HG03095 (cell line): ENCODE data around the gene TOP2A.
"Not testable (repeated sequence)": the region's sequence is repeated elsewhere in the genome, so short reads cannot be mapped to it uniquely, and the experiment has no call there.

ENCODE experiments used
- ATAC-seq: cut with Tn5 transposase; IDR thresholded peaks from one replicate; pipeline ENCODE4 v1.9.1; 2021; ENCODE audit warnings: moderate library complexity; ENCODE audit not compliant: unreplicated experiment

TOP2A gene

DNA sequence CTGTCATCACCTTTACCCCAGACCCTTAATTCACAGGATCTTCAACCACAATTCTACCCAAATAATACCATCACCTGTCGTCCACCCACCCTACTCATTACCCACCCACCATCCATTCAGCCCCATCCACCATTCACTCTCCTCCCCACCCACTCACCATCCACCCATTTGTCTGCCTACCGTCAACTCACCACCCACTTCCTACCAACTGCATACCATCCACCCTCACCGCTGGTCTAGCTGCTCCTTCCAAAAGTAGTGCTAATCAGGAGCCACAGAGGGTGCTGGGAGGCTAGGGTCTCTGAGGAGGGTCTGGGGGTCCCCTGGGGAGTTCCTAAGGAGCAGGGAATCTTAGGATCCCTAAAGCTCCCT lies 13.5 kb upstream of the TOP2A start:
- no peak for ATAC-seq

DNA sequence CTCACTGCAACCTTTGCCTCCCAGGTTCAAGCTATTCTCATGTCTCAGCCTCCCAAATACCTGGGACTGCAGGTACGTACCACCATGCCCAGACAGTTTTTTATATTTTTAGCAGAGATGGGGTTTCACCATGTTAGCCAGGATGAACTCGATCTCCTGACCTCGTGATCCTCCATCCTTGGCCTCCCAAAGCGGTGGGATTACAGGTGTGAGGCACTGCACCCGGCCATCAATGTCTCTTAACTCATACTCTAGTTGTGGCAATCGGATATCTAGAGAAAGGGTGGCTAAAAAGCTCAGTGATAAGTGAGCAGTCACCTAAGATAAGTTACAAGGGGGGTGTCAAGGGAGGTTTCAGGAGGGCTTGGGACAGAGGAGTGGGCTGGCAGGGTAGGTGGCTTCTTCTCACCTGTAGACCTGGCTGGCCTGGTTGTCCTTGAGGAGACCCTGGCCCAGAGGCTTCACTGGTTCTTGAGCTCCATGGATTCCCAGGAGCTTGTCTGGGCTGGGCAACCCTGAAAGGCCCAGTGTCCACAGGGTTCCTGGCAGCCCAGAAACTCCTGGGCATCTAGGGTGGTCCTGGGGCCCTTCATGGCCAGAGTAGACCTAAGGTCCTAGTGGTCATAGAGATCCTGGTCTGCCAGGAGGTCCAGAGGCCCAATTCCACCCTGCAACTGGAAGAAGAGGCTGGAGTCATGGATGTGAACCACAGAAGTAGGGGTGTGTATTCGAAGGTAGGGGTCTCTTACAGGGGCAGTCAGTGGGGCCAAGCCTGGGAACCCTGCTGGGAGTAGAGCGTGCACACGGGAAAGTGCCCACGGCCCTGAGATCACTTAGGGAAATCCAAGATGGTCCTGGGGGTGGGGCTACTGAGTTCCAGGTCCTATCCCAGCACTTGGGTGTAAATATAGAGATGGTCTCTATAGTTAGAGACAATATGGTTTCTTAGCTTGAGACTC lies 12.9 kb upstream of the TOP2A start:
- ATAC-seq: no peak

DNA sequence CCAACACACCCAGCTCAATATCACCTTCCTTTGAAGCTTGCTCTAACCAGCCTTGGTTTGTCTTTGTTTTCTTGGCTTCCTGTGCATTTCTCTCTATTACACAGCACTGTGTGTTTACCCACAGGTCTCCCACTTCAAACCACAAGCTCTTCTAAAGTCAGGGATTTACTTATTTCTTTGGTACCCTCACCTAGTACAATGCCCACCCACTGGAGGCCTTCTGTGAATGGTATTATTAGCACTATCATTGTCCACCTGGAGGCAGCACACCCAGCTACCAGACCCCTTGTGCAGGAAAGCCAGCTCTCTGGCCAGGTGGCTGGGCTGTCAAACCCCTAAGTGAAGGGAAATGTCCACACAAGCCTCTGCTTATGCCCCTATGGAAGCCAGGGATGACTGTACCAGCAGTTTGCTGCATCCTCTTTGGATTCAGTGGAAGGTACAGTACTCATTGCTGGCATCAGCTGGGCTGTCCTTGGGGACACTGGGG lies 9.4 kb upstream of the TOP2A start:
- ATAC-seq: no peak

DNA sequence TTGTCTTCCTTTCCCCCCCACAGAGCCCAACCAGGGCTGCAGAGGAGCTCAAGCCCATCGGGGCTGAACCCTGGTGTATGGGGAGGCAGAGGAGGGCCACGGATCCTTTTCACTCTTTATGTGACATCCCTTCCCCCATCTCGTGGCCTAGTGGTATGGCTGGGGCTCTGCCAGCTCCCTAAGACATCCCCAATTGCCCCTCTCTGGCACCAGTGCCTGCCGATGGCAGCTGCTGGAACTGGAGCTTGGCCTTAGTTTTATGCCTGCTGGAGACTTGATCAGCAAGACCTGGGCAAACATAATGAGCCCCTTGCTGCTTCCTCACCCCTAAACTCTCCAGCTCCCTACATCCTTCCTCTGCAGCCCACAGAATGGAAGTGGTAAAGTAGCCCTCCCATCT lies 8.0 kb upstream of the TOP2A start:
- no peak for ATAC-seq

DNA sequence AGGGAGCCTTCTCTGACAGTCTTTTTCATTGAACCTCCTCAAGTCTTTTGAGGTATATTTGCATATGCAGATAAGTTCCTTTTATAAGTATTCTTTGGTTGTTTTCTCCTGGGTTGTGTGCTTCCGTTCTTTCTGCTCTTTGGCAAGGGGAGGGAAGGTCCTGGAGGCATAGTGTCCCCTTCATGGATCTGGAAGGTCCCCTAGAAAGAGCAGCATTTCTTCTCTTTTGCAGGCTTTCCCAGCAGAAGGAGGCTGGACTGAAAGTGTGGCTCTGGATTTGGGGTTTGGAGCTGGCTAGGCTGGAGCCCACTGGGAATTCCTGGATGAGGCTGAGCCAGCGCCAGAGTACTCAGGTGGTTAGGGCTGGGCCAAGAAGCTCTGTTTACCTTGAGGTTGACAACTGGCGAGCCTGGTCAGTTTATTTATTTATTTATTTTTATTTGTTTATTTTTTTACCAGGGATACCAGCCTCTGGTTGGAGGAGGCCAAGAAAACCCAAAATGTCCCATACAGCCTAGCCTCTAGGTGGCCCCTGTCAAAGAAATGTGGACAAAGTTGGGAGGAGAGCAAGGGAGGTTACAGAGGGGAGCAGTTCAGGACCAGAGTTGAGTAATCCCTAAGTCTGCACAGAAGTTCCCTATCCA lies 5.4 kb upstream of the TOP2A start:
- no peak for ATAC-seq

DNA sequence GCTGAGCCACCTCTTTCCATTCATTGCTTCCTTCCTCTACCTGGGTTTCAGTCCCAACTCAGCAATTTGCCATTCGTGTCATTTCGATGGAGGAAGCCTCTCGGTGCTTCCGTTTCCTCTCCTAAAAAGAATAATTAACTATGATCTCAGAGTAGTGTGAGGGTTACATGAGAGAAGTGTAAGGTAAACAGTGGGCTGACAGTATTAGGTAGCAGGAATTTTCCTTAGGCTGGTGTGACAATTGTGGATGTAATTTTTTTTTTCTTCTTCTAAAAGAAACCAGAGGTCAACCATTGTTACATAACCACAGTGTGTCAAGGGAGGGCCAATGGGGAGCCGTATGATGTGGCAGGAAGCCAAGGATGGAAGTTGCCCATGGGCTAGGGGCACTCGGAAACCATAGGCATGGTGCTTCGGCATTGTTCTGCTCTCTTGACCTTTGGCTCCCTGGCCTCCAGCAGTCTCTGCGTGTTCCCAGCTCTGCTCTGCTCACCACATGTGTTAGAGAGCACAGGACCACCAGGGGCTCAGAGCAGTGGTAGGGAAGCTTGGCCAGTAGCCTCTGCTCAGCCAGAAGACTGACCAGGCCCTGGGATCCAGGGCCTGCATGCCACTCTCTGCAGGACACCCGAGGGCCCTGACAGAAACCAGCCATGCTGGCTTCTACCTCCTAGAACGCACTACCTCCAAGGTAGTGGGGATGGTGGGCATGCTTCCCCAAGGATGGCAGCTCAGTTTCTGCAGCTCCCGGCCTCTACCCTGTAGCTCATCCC lies 2.0 kb upstream of the TOP2A start:
- ATAC-seq: no peak

DNA sequence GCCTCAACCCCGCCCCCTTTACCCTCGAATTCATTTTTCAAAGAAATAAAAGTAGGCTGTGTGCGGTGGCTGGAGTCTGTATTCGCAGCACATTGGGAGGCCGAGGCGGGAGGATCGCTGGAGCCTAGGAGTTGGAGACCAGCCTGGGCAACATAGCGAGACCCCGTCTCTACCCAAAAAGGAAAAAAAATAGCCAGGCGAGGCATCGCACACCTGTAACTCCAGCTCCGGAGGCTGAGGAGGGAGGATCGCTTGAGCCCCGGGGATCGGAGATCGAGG lies 671 bp upstream of the TOP2A start:
- ATAC-seq: no peak

DNA sequence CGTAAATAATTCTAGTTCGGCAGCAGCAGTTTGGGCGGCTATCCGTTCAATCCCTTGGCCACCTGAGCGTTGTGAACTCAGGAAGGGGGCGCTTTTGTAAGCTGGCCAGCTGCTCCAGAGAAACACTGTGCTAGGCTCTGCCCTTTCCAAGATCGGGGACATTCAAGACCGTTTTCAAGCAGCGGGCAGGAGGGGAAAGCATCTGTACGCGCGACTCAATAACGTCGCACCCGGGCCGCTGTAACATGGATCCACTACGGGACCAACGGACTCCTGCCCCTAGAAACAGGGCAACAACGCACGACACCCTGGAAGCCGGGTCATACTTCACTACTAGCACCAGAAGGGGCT lies 463 bp downstream of the TOP2A start:
- no peak for ATAC-seq

DNA sequence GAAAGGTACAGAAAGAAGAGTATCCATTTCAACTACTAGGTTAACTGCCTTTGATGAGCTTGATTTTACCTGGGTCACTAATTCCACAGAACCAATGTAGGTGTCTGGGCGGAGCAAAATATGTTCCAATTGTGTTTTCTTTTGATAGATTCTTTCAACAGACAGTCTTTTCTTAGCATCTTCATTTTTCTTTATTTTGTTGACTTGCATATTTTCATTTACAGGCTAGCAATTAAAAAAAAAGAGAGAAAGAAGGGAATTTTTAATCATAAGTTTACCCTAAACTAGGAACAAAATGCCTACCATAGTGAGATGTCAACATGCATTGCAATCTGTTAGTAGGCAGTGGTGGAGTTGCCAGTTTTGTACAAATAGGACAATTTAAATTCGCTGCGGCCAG lies 1.0 kb downstream of the TOP2A start:
- no peak for ATAC-seq

DNA sequence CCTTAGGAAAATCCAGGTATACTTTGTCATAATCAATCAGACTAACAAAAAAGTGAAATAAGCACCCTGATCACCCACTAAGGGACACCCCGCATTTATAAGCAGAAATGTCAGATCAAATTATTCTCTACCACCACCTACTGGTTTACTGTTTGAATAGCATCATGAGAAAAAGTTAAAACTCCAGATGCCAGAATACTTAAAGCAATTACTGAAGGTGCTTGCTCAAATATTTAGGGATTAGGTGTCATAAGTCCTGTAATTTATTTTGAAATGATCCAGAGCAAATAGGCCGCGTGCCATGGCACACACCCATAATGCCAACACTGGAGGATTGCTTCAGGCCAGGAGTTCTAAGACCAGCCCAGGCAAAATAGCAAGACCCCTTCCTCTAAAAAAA lies 2.3 kb downstream of the TOP2A start:
- no peak for ATAC-seq

DNA sequence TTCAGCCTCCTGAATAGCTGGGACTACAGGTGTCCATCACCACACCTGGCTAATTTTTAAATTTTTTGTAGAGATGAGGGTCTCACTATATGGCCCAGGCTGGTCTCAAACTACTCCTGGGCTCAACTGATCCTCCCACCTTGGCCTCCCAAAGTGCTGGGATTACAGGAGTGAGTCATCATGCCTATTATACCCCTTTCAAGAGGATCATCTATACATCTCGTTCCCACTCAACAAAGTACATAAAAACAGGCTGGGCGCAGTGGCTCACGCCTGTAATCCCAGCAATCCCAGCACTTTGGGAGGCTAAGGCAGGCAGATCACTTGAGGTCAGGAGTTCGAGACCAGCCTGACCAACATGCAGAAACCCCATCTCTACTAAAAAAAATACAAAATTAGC lies 3.4 kb downstream of the TOP2A start:
- not testable (repeated sequence) for ATAC-seq

DNA sequence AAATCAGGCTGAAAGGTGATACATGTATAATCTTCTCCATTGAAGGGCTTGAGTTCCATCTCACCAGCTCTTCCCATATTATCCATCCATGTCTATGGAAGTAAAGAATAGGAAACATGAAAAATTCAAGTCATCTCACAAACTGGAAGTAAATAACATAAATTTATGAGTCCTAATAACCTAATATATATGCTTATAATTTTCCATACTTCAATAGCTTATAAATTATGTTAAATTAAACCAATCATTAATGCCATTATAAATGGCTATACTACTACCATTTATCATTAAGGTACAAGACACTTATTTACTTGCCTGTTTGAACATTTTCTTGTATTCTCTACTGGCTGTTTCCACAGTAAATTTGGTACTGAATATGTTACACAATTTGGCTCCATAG lies 4.8 kb downstream of the TOP2A start:
- no peak for ATAC-seq

DNA sequence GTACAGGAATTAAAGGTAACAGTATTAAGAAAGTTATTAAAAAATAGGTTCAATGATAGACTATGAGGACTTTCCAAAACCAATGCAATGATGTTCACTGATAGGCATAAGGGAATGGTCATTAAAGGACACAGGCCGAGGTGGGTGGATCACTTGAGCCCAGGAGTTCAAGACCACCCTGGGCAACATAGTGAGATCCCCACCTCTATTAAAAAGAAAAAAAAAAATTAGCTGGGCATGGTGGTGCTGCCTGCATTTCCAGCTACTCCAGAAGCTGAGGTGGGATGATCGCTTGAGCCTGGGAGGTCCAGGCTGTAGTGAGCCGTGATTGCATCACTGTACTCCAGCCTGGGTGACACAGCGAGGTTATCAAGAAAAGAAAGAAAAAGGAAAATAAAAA lies 5.9 kb downstream of the TOP2A start:
- ATAC-seq: no peak

DNA sequence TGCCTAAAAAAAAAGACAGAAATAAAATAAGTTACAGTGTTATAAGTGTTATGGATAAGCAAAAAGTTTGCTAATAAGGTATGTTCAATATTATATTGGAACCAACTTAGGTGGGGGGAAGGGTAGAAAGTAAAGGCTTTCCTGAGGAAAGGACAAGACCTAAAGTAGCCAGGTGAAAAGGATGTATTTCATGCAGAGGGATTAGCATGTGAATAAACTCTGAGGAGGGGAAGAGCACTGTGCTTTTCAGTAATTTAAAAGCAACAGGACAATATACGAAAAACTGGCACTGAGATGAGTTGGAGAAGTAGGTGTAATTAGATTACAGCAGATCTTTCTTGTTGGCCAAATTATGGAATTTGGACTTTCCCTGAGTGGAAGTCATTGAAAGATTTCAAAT lies 7.6 kb downstream of the TOP2A start:
- ATAC-seq: no peak

DNA sequence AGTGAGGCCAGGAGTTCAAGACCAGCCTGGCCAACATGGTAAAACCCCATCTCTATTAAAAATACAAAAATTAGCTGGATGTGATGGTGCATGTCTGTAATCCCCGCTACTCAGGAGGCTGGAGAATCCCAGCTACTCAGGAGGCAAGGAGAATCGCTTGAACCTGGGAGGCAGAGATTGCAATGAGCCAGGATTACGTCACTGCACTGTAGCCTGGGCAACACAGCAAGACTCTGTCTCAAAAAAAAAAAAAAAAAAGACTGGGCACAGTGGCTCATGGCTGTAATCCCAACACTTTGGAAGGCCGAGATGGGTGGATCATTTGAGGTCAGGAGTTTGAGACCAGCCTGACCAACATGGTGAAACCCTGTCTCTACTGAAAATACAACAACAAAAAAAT lies 8.2 kb downstream of the TOP2A start:
- ATAC-seq: not testable (repeated sequence)

DNA sequence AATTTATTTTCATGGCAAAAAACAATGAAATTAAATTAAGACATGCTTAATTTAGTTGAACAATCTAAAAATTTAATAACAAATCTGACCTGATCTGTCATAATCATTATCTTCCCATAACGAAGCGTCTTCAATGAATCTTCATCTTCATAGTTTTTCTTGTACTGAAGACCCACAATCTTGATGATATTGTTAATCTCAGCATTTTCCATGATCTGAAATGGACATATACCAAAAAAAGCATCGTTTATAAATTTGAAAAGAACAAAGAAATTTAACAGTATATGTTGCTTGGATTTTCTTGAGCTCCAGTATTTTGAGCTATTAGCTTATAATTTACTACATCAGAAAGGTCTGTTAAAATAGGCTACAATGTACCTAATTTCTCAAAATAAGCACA lies 10.2 kb downstream of the TOP2A start:
- no peak for ATAC-seq

DNA sequence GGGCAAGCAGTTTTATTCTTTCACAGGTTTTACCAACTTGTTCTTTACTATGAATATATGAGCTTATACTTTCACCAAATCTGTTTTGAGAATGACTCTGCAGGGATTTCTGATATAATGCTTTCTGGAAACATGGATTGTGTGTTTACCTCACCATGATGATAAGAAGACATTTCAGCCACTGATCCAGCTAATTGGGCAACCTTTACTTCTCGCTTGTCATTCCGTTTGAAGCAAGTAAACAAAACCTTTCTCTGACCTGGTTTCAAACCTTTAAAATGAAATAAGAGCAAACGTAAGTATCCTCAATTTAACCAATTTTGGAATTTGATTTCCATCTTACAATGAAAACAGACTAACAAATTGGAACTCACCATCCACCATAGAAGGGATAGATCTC lies 13.7 kb downstream of the TOP2A start:
- no peak for ATAC-seq

DNA sequence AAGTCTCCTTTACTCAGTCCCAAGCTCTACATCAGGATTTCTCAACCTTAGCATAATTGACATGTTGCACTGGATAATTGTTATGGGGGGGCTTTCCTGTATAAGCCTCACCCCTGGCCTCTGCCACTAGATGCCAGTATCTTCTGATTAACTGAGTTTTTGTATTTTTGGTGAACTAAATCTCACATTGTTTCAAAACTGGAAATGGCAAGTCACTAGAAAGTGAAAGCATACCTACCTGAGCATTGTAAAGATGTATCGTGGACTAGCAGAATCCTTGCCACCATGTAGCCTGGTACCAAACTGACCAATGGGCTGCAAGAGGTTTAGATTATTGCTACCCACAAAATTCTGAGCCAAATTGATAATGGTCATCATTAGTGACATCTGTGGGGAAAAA lies 15.0 kb downstream of the TOP2A start:
- no peak for ATAC-seq

DNA sequence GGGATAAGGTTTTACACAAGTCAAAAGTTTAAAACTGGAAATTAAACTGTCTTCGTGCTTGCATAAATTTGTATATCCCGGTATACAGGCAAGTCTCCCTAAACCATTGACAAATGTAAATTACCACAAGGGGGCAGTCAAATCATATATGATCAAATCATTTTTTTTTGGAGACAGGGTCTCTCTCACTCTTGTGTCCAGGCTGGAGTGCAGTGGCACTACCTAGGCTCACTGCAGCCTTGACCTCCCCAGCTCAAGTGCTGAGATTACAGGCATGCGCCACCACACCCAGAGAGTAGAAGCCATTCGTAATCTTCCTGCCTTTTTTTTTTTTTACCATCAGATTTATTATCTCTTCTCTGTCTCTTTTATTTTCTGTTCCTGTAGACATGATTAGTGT lies 18.5 kb downstream of the TOP2A start:
- no peak for ATAC-seq

DNA sequence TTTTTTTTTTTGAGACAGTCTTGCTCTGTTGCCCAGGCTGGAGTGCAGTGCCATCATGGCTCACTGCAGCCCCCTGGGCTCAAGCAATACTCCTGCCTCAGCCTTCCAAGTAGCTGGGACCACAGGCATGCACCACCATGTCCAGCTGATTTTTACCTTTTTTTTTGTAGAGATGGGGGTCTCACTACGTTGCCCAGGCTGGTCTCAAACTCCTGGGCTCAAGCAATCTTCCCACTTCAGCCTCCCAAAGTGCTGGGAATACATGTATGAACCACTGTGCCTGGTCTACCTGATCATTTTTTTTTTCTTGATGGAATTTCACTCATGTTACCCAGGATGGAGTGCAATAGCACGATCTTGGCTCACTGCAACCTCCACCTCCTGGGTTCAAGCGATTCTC lies 31.1 kb downstream of the TOP2A start:
- ATAC-seq: not testable (repeated sequence)

DNA sequence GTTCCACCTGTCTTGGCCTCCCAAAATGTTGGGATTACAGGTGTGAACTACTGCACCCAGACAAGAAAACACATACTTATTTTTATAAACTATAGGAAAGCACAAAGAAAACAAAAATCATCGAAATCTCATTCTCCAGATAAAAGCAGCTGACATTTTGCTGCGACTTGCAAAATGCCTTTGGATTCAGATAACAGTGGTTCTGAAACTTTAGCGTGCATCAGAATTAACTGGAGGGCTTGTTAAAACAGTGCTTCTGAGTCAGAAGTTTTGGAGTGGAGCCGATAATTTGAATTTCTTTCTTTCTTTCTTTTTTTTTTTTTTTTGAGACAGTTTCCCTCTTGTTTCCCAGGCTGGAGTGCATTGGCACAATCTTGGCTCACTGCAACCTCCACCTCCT lies 35.4 kb downstream of the TOP2A start:
- no peak for ATAC-seq

DNA sequence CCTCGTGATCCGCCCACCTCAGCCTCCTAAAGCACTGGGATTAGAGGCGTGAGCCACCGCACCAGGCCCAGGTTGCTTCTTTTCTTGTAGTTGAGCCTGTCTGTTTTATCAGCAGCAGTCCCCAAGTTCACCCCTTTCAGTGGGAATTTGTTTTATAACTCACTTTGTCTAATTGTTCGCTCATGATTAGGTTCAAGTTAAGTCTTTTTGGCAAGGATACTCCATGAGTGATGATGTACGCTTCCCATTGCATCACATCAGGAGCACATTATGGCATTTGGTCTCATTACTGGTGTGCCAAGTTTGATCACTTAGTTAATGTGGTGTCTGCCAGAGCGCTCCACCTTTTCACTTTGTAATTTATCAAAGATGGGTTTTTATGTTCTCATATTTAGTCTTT lies 38.7 kb downstream of the TOP2A start:
- no peak for ATAC-seq
